GM18502 (cell line): ENCODE measurements around the gene MIEF2.
A peak's percentile ranks its signal among the peaks of the same experiment; 100 is the strongest.

Source experiments
- ATAC-seq: cut with Tn5 transposase; IDR thresholded peaks from one replicate; pipeline ENCODE4 v1.9.1; 2021; ENCODE audit warnings: mild to moderate bottlenecking; ENCODE audit not compliant: unreplicated experiment, poor library complexity

MIEF2 gene

GRCh38 chr17:18254888-18255649, 5.4 kb upstream of the MIEF2 start:
- ATAC-seq: no peak

GRCh38 chr17:18256351-18256750, 4.1 kb upstream of the MIEF2 start:
- no peak for ATAC-seq

GRCh38 chr17:18256776-18257175, 3.7 kb upstream of the MIEF2 start:
- no peak for ATAC-seq

GRCh38 chr17:18257268-18257981, 3.0 kb upstream of the MIEF2 start:
- ATAC-seq: peak; percentile 8

GRCh38 chr17:18257982-18258355, 2.5 kb upstream of the MIEF2 start:
- peak; percentile 26 for ATAC-seq

- peak; percentile 29 for ATAC-seq
Measured at GRCh38 chr17:18258356-18259038, 2.0 kb upstream of the MIEF2 start, which contains the start of gene FLII. Gene FLII, minus strand, starts transcription at chr17:18258738. Its CDS starts 48 bp downstream, at chr17:18258690.

GRCh38 chr17:18259621-18260331, 686 bp upstream of the MIEF2 start:
- no peak for ATAC-seq

GRCh38 chr17:18261146-18261515, 669 bp downstream of the MIEF2 start:
- ATAC-seq: no peak

- no peak for ATAC-seq
Measured at GRCh38 chr17:18261659-18262058, 1.2 kb downstream of the MIEF2 start.

- ATAC-seq: no peak
Measured at GRCh38 chr17:18262111-18262510, 1.6 kb downstream of the MIEF2 start.

- no peak for ATAC-seq
Measured at GRCh38 chr17:18262641-18263040, 2.2 kb downstream of the MIEF2 start.

GRCh38 chr17:18263885-18264682, 3.6 kb downstream of the MIEF2 start:
- no peak for ATAC-seq

GRCh38 chr17:18267366-18267765, 6.9 kb downstream of the MIEF2 start:
- ATAC-seq: no peak

GRCh38 chr17:18267927-18268711, 7.7 kb downstream of the MIEF2 start:
- no peak for ATAC-seq

GRCh38 chr17:18270046-18270931, 9.8 kb downstream of the MIEF2 start:
- ATAC-seq: no peak

- no peak for ATAC-seq
Measured at GRCh38 chr17:18277076-18277475, 16.6 kb downstream of the MIEF2 start.

GRCh38 chr17:18278867-18279266, 18.4 kb downstream of the MIEF2 start:
- no peak for ATAC-seq

- ATAC-seq: no peak
Measured at GRCh38 chr17:18280249-18280648, 19.8 kb downstream of the MIEF2 start.
